HG03457 (cell line): Measurements from ENCODE around the gene HMGCS2.

Experiments
- ATAC-seq: cut with Tn5 transposase; IDR thresholded peaks from one replicate; pipeline ENCODE4 v1.9.1; 2021; ENCODE audit warnings: moderate number of reproducible peaks; ENCODE audit not compliant: unreplicated experiment

Gene HMGCS2

GRCh38 chr1:119764220-119764619, 4.5 kb downstream of the HMGCS2 start:
- ATAC-seq = no peak

- no peak for ATAC-seq
Measured at GRCh38 chr1:119762953-119763352, 5.8 kb downstream of the HMGCS2 start.

GRCh38 chr1:119762409-119762808, 6.3 kb downstream of the HMGCS2 start:
- no peak for ATAC-seq

GRCh38 chr1:119758584-119758983, 10.1 kb downstream of the HMGCS2 start:
- ATAC-seq = no peak

GRCh38 chr1:119752592-119752991, 16.1 kb downstream of the HMGCS2 start:
- no peak for ATAC-seq

GRCh38 chr1:119748040-119748439, 20.7 kb downstream of the HMGCS2 start:
- no peak for ATAC-seq

- no peak for ATAC-seq
Measured at GRCh38 chr1:119747451-119747850, 21.3 kb downstream of the HMGCS2 start.

- no peak for ATAC-seq
Measured at GRCh38 chr1:119745034-119745433, 23.7 kb downstream of the HMGCS2 start.

GRCh38 chr1:119744598-119744942, 24.1 kb downstream of the HMGCS2 start:
- no peak for ATAC-seq

- no peak for ATAC-seq
Measured at GRCh38 chr1:119743776-119744597, 24.7 kb downstream of the HMGCS2 start.

- ATAC-seq = no peak
Measured at GRCh38 chr1:119743308-119743707, 25.4 kb downstream of the HMGCS2 start.

GRCh38 chr1:119742677-119743076, 26.0 kb downstream of the HMGCS2 start:
- no peak for ATAC-seq

GRCh38 chr1:119742202-119742601, 26.5 kb downstream of the HMGCS2 start:
- no peak for ATAC-seq

GRCh38 chr1:119740896-119741780, 27.6 kb downstream of the HMGCS2 start:
- ATAC-seq = no peak

GRCh38 chr1:119740261-119740660, 28.4 kb downstream of the HMGCS2 start:
- ATAC-seq = no peak

- no peak for ATAC-seq
Measured at GRCh38 chr1:119739150-119739549, 29.6 kb downstream of the HMGCS2 start.

- no peak for ATAC-seq
Measured at GRCh38 chr1:119738100-119738720, 30.5 kb downstream of the HMGCS2 start.

GRCh38 chr1:119737040-119737682, 31.5 kb downstream of the HMGCS2 start:
- no peak for ATAC-seq

GRCh38 chr1:119736649-119737039, 32.1 kb downstream of the HMGCS2 start:
- no peak for ATAC-seq

- no peak for ATAC-seq
Measured at GRCh38 chr1:119735217-119735616, 33.5 kb downstream of the HMGCS2 start.

- ATAC-seq = no peak
Measured at GRCh38 chr1:119733754-119734153, 35.0 kb downstream of the HMGCS2 start.
